HTERT RPE-1 (cell line): ENCODE measurements around the gene SLC15A4.
"Not testable (repeated sequence)": the region's sequence is repeated elsewhere in the genome, so short reads cannot be mapped to it uniquely, and the experiment has no call there.

ENCODE experiments used
- in situ Hi-C: fragments of 300-500 bp; cut with MboI; formaldehyde crosslinking; loops from 4 replicates; pipeline ENCODE4 v1.14.3; 2020; ENCODE audit warnings: low sequenced_read_pairs

The SLC15A4 gene

GRCh38 chr12:128844031-128844635 lies 20.4 kb upstream of the SLC15A4 start:
- in situ Hi-C loops, result no loop called here

DNA sequence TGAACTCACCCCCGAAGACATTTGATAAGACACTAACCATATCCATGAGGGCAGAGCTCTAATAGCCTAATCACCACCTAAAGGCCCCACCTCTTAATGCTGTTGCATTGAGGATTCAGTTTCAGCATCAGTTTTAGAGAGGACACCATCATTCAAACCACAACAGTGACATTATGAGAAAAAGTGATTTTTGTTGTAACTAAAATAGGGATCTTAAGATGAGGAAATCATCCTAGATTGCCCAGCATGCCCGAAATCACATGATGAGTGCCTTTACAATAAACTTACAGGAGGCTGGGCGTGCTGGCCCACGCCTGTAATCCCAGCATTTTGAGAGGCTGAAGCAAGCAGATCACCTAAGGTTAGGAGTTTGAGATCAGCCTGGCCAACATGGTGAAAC lies 19.8 kb upstream of the SLC15A4 start:
- in situ Hi-C loops, result no loop called here

DNA sequence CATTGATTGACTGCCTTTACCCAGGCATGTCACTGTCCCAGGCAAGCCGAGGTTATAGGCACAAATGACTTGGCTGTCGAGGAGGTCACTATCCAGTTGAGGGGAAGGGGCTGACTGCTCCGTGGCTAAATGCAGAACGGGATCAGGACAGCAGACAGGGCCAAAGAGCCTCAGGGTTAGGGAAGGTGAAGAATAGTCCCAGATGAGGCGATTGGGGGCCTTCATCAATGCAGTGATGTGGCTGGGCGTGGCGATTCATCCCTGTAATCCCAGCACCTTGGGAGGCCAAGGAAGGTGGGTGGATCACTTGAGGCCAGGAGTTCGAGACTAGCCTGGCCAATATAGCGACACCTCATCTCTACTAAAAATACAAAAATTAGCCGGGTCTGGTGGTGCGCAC lies 18.8 kb upstream of the SLC15A4 start:
- in situ Hi-C loops, result no loop called here

- in situ Hi-C loops, result no loop called here
These were observed 17.2 kb upstream of the SLC15A4 start for GRCh38 chr12:128840862-128841468.

GRCh38 chr12:128839885-128840284 lies 16.1 kb upstream of the SLC15A4 start:
- in situ Hi-C loops, result not testable (repeated sequence)

DNA sequence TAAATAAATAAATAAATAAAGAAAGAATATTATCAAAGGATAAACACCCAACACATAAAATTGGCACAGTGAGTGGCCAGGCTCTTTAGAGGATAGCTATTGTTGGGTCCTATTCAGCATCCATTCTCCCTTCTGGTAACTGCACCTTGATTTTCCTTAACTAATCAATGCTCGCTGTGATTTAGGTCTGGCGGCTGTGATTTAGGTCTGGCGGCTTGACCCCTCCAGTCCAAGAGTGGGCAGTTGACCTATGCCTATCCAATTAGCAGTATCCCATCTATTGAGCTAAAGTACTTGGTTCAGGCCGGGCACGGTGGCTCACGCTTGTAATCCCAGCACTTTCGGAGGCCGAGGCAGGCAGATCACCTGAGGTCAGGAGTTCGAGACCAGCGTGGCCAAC lies 9.7 kb upstream of the SLC15A4 start:
- in situ Hi-C loops, result no loop called here

GRCh38 chr12:128830505-128830893 lies 6.7 kb upstream of the SLC15A4 start:
- in situ Hi-C loops, result no loop called here

DNA sequence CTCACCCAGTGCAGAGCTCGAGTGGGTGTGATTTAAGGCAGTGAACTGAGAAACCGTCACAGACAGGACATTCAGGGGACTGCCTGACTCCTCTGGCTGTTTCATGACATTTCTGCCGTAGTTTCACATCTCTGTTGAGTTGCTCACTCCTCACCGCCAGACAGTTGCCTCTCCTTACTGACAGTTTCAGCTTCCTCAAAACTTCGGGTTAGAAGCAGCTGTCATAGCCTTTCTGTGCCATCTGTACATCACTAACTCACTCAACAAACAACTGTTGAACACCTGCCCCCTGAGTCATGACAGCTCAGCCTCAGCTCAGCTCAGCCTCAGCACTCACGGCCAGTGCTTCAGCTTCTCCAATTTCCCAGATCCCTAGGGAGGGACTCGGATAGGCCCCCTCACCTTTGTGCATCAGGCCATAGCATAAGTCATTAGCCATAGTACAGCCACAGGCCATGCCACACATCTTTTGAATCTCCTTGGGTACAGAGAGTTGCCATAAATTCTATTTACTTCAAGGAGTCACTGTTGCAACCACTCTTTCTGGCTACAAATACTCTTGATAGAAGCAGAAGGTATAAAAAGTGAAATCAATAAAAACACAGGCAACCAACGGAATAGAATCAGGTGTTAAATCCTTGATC lies 6.2 kb upstream of the SLC15A4 start:
- in situ Hi-C loops, result no loop called here

GRCh38 chr12:128827724-128828123 lies 4.0 kb upstream of the SLC15A4 start:
- in situ Hi-C loops, result no loop called here

DNA sequence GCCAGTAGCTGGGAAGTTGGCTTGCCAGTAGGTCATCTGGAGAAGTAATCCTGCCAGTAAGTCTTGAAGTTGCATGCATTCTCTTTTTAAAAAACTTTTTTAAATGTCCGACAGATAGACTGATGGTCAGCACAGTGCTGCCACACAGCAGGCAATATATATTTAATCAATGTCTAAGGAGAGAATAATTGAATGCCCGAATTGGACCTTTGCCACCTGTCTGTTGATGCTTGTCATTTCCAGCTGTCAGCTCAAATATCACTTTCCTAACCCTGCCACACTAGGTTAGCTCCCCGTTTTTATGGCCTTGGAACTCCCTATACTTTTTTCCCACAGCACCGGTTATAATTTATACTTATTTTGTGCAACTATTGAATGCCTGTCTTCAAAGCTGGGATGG lies 2.1 kb upstream of the SLC15A4 start:
- in situ Hi-C loops, result no loop called here

GRCh38 chr12:128823216-128823915 lies 392 bp downstream of the SLC15A4 start:
- in situ Hi-C loops, result no loop called here

- in situ Hi-C loops, result no loop called here
These were observed 2.9 kb downstream of the SLC15A4 start for GRCh38 chr12:128820723-128821432.

- in situ Hi-C loops, result no loop called here
These were observed 3.5 kb downstream of the SLC15A4 start for GRCh38 chr12:128820253-128820652.

- in situ Hi-C loops, result no loop called here
These were observed 4.2 kb downstream of the SLC15A4 start for GRCh38 chr12:128819293-128820144.

DNA sequence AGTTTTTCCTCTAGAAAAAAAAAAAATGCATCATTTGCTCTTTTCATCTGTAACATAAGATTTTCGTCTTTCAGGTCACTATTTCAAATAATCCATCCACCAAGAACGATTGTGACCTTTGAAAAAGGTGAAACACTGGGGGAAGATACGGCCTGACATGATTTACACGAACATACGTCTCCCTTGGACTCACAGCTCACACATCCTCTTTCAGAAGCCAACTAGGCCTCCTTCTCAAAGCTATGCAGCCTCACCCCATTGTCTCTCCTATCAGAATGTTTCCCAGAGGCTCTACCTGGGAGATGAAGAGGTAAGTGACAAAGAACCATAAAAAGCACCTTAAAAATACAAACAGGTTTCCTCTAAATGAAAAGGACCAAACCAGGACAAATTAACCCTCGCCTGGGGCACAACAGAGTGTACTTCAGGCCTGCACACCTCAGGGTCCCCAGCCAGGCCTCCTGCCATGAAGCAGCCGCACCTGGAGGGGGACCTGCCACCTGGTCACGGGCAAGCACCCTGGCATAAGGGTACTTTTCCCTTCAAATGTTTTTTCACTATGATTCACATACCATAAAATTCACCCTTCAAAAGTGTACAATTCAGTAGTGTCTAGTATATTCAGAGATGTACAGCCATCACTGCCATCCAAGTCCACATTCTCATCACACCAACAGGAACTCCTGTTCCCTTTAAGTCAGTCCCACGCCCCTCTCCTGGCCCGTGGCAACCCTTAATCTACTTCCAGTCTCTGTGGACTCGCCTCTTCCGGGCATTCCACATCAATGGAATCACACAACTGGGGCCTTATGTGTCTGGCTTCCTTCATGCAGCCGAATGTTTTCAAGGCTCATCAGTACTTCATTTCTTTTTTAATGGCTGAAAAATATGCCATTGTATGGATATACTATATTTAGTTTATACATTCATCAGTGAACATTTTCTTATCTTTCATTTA lies 5.4 kb downstream of the SLC15A4 start:
- in situ Hi-C loops, result no loop called here

GRCh38 chr12:128817111-128818015 lies 6.4 kb downstream of the SLC15A4 start:
- in situ Hi-C loops, result no loop called here

DNA sequence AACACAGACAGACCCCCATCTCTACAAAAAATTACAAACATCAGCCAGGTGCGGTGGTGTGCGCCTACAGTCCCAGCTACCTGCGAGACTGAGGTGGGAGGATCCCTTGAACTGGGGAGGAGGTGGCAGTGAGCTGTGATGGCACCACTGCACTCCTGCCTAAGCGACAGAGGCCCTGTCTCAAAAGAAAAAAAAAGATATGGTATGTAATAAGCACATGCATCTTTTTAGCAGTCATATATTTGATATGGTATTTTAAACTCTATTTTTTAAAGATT lies 7.2 kb downstream of the SLC15A4 start:
- in situ Hi-C loops, result no loop called here
